Stomach (tissue), 4 donors: ENCODE measurements around the gene ADARB2.

ENCODE experiments used
- EP300 ChIP-seq: sonication (generic); formaldehyde crosslinking; IDR thresholded peaks from one replicate; pipeline ENCODE4 v1.6.1; 2017; ENCODE audit warnings: antibody characterized with exemption
- POLR2A ChIP-seq, 4 donors: fragments of 450-650 bp; IDR thresholded peaks; one replicate each; pipeline ENCODE4 v1.6.1; 2016; ENCODE audit warnings: antibody characterized with exemption in 4 of 4, control low read depth in 2 of 4, mild to moderate bottlenecking in 1 of 4, moderate library complexity in 1 of 4
- POLR2AphosphoS5 ChIP-seq, 3 donors: sonication (generic); formaldehyde crosslinking; IDR thresholded peaks; one replicate each; pipeline ENCODE4 v1.6.1; 2016; ENCODE audit warnings: antibody characterized with exemption in 3 of 3
- TF ChIP-seq, protein P1 (sequence below), 7 experiments: fragments of 450-650 bp in 4 of 7; fragments of 200-600 bp in 3 of 7; sonication (generic) in 3 of 7; IDR thresholded peaks; one replicate each; pipeline ENCODE4 v1.5.1; 2016 to 2019; ENCODE audit warnings: antibody characterized with exemption in 7 of 7, control low read depth in 2 of 7, mild to moderate bottlenecking in 1 of 7

GRCh38 chr10:1264001-1264400, 473.3 kb downstream of the ADARB2 start:
- TF ChIP-seq, protein P1, sequence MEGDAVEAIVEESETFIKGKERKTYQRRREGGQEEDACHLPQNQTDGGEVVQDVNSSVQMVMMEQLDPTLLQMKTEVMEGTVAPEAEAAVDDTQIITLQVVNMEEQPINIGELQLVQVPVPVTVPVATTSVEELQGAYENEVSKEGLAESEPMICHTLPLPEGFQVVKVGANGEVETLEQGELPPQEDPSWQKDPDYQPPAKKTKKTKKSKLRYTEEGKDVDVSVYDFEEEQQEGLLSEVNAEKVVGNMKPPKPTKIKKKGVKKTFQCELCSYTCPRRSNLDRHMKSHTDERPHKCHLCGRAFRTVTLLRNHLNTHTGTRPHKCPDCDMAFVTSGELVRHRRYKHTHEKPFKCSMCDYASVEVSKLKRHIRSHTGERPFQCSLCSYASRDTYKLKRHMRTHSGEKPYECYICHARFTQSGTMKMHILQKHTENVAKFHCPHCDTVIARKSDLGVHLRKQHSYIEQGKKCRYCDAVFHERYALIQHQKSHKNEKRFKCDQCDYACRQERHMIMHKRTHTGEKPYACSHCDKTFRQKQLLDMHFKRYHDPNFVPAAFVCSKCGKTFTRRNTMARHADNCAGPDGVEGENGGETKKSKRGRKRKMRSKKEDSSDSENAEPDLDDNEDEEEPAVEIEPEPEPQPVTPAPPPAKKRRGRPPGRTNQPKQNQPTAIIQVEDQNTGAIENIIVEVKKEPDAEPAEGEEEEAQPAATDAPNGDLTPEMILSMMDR (IDR thresholded peaks at IDR 0.05) = no peak
- TF ChIP-seq POLR2A (IDR thresholded peaks at IDR 0.05) (no peak), POLR2AphosphoS5 (IDR thresholded peaks at IDR 0.05) (no peak), EP300 (no peak)
